Activated CD4-positive, CD25-positive, alpha-beta regulatory T cell treated with anti-CD3 and anti-CD28 coated beads, Interleukin-2, amount 50 U/mL, for 24 hours (primary cell): ENCODE results near the gene IP6K2.

ENCODE experiments used
- ATAC-seq, 2 donors: fragments of 150-1000 bp; cut with Tn5 transposase; one replicate each; pipeline ENCODE4 v1.10.0; 2021; ENCODE audit warnings: mild to moderate bottlenecking in 1 of 2, moderate library complexity in 1 of 2

Gene IP6K2

DNA sequence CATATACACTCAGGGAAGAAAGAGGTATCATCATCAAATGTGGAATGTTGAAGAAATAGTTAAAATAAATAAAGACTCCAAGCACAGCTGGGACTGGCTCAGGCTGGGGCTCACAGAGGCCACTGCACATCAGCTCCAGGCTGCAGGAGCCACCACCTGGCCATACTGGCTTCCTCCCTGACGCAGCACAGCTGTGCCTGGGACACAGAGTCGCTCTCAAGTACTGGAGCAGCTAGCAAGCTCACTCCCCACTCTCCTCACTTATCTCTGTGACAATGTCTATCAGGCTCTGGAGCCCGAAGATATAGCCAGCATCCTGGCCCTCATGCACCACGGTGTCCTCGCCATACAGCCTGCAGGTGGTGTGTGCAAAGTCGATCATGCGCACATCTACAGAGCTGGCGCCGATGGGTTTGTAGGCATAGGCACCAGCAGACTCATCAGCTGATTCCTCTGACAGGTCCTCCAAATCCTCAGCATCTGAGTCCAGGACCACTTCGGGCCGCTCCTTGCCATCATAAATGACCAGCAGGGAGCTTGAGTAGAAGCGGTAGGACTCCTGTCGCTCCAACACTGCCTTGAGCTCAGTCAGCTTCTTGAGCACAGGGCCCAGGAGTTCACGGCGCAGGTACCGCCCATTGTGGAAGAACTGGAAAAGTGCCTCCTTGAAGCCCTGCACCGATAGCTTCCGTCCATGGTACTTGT is 28.8 kb downstream of the IP6K2 start:
- ATAC-seq, result no peak

DNA sequence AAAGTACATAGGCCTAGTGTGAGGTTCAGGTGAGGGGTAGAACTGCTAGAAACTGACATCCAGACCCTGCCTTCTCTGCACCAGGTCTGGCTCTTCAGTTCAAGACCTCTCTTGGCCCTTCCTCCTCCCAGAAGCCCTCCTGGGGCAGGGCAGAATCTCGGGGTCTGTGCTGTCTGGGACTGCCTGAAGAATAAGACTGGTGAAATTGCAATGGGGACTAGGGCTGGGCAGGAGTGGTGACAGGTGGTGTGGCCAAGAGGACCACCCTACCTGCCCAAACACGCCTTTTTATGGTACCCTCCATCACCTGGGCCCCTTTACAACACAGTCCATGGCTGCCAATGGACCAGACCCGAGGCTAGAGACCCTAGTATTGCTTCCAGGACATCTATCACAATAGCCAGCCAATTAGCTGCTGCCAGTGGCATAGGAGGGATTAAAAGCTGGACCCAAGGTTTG is 29.8 kb downstream of the IP6K2 start:
- ATAC-seq, result no peak

DNA sequence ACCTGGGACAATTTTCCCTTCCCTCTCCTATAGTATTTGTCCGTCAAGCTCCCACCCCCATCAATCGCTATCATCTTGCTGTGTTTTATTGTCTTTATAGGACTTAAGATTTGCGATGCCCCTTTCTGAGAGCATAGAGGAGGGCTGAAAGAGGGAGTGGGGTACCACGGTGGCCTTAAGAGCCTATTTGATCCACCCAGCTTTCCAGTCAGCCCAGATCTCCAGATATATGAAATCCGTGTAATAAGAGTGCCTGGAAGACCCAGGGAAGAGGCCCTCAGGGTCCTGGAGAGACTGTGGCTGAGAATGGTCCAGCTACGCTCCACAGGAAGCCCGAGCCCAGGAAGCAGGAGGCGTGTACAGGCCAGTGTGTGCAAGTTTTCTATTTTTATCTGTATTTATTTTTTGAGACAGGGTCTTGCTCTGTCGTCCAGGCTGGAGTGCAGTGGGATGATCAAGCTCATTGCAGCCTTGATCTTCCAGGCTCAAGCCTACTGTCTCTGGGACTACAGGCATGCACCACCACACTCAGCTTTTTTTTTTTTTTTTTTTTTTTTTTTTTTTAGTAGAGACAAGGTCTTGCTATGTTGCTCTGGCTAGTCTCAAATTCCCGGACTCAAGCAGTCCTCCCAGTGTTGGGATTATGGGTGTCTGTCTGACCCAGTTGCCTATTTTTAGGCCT is 30.3 kb downstream of the IP6K2 start:
- no peak for ATAC-seq

DNA sequence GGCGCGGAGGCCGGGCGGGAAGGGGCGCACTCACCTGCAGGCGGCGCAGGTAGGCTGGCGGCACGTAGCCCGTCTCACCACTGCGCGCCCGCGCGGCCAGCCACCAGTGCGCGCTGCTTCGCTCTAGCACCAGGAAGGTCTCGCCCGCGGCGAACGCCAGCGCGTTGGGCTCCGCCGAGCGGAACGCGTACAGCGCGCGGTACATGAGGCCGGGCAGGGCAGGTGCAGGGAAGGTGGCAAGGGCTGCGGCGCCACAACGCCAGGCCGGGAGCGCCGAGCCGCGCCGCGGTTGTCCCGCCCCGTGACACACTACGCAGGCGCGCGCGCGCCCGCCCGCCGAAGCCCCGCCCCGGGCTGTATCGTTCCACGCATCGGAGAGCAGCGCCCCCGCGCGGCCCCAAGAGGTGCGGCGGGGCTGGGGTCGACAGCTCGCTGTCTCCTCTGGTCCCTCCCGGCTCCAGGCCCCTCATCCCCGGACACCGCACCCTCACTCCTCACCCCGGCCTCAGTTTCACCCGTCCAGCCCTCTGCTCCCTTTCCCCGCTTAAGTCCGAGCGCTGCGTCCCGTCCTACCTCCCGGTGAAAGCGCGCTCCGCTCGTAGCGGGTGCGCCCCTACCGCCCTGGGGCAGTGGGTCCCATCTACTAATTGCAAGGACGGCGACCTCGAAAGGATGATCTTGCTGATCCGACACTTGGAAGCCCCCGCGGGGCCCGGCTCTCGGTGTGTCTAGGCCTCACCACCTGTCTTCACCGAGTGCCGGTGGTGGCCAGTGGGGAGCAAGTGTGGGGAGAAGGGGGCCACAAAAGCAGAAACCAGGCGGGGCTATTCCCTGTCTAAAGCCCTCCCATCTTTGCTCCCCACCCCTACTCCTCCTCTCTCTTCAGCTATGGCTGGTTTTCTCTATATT is 31.2 kb downstream of the IP6K2 start, which contains the start of gene NCKIPSD:
TSS of gene NCKIPSD (minus strand) at position 313 of the 909 bp plus-strand sequence. CDS start at position 205, 108 bp downstream.
- ATAC-seq, result peak; percentile 84 to 88

DNA sequence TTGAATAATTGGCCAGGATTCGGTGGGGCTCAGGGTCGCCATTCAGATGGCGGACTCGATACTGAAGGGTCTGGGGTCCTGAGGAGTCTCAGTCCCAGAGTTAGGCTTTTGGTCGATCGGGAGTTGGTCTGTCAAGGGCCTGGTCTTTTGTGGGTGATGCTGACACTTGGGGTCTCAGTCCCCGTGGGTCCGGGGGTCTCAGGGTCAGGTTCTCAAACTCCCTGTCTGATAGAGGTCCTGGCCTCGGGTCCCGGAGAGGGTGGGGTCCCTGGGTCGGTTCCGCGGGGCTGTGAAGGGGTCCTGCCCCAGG is 31.8 kb downstream of the IP6K2 start:
- ATAC-seq, result no peak

DNA sequence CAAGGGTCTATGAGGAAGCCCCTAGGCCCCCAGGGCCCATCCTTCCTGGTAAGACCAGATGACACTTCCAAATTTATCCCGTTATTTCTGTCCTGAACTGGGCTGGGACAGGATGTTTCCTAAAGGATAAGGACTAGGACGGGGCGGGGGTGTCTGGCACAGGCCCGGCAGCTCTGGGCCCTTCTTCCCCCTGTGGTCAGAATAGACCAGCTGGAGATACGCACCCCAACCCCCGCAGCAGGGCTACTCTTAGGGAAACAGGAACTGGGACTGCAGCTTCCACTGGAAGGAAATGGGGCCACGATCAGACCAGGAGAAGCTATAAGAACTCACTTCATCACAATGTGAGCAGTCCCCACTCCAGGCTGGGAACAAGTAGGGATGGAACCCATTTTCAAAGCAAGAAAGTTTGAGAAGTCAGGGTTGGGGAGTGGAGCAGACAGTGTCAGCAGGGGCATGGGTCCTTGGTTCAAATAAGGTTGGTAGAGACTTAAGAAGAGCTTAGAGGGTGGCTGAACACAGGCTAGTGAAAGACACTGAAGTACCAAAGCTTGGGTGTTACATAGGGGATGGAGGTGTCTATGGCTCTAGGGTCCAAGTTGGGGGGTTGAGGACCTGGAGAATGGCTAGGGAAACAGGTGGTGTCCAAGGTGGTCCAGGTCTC is 32.4 kb downstream of the IP6K2 start:
- no peak for ATAC-seq

DNA sequence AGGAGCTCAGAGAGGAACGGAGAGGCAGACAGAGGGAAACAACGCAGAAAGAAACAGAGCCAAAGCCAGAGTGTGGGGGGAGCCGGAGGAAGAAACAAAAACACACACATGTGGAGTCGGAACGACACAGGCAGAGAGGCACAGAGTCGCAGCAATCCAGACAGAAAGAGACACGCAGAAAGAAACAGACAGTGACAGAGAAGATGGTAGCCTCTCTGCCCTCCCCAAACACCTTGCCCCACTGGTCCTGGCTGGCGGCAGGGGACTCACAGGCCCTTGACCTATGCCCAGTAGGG is 33.0 kb downstream of the IP6K2 start:
- no peak for ATAC-seq

DNA sequence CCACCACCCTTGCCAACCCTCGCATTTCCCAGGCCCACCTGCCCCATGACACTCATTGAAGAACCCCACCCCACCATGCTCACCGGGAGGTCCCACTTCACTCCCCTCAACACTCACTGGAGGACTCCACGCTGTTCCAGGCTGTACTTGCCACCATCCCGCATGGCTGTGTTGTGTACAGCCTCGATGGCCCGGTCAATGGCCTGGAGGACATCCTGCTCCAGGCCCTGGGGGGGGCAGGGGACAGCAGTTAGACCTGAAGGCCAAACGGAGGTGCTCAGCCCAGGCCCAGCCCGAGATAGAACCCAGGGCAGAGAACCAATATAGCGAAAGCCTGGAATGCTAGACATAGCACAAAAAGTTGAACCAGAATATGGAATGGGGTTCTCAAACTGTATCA is 34.2 kb downstream of the IP6K2 start:
- ATAC-seq, result no peak

DNA sequence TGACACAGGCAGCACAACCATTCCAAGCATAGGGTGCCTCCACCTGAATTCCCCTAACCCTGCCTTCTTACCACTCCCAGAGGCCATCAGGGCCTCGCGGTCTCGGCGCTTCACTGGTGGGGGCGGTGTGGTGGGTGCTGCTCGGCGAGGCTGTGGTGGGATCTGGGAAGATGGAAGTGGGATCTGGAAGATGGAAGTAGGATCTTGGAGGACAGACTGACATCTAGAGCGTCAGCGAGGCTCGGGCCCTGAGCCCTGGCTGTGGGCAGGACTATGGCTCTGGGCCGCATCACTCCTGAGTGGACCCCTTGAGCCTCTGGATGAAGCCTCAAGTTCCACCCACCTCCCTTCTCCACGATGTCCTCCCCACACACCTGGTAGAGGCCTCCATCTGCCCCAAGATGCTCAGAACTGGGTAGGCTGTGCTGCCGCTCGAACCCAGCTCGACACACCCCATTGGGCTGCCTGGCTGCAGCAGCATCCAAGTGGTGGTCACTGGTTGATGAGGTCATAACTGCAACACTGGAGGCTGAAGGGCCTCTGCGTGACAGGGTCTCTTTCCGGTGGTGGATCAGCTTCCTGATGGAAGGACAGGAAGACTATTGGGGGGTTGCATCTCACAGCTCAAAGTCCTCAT is 34.9 kb downstream of the IP6K2 start:
- ATAC-seq, result no peak

DNA sequence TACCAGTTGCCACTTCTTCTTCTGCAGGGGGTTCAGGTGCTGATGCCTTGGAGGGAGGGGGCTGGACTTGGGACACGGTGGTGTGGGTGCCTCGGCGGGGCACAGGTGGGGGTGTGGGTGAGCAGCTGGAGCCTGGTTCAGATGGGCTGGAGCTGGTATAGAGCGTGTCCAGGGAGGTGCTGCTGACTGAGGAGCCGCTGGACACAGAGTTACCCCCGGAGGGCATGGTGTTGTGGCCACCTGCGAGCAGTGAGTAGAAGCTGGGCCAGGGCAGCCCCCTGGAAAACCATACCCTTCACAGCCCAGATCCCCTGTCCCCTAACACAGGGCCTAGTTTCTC is 35.5 kb downstream of the IP6K2 start:
- no peak for ATAC-seq

DNA sequence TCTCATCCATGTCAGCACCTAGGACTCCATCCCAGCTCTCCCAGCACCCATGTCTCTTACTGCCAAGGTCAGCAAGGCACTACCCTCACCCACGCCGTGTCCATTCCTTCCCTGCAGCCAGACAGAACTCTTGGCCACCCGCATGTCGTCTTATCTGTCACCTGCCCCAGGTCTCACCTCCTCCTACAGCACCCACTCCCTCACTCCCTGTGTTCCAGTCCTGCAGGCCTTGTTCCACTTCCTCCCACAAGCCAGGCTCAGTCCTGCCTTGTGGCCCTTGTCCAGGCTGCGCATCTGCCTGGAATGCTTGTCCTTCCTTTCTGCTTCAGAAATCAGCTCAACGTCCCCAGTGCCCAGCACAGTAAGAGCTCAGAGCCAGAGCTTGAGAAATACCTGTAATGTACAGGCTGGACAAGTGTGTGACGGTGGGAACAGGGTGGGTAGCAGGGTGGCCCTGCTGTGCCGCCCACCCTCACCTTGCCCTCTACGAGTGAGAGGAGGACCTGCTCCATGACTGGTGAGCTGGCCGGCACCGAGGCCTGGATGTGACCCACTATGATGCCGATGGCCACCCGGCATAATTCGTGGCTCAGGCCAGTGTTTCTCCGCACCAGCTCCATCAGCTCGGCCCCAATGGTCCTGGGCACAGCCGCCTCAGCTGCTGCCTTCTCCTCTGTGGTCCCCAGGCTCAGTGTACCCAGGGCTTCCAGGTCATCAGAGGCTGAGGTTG is 36.0 kb downstream of the IP6K2 start:
- ATAC-seq, result no peak

DNA sequence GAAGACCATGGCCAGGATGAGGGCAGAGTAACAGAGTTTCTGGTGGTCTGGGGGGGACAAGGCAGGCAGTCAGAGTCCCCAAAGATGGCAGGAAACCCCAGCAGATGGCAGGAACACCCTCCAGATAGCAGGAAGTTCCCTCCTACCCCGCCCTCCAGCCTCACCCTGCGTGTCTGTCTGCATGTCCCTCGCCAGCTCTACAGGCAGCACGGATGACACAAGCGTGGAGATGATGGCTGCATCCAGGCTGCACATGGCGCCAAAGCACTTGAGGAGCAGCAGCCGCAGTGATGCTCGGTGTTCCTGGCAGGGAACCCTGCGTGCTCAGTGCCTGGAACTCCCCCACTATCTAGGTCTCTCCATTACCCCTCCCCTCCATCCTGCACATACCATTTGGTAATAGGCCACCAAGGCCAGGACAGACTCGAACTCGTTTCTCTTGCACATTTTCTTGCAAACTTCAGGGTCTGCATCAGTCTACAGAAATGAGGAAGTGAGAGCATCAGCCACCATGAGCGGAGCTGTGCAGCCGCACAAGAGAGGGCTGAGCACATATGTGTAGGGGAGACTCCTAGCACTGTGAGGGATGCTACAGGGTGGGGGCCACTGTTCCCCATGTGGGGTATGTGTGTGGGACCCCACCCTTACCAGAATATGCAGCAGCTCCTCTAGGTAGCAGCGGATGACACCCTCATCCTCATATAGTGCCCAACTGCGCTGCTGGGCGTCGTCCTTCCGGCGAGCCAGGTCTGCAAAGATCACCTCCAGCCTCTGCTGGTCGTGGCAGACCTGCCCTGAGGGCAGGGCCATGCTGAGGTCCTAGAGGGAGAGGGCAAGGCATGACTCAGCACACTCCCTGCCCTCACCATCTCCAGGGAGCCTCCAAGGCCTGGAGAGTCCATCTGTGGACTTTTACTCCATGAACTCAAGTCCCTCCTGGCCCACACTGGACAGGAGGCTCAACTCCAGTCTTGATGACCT is 37.3 kb downstream of the IP6K2 start:
- no peak for ATAC-seq

DNA sequence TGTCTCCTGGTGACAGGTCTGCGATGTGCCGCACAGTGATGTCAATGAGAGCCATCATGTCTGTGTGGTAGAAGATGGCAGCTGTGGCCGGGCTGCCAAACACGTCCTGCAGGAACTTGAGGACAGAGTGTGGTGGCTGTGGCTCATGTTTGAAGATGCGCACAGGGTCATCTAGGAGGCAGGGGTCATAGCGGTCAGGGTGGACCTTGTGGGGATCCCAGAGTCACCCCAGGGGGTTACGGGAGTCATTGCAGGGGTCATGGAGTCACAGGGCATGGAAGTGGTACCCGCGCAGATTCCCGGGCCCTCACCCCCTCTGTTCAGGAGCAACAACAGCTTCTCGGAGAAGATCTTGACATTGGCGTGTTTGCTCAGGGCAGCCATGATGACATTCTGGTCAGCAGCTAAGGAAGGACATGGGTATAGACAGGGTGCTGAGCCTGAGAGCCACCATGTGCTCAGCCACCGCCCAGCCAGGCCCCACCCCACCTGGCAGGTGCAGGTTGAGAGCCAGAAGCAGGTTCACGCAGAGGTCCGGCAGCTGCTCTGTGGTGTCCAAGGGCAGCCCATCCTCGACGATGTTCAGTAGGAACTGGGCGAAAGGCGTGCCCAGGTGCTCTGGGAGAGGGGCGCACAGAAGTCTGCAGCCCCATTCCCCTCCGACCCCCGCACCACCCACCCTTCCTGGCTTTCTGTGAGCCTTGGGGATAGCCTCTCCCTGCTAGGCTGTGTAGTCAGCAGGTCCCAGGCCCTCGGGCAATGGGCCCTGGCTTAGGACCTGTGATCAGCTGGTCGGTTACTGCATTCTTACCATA is 38.2 kb downstream of the IP6K2 start:
- ATAC-seq, result no peak

DNA sequence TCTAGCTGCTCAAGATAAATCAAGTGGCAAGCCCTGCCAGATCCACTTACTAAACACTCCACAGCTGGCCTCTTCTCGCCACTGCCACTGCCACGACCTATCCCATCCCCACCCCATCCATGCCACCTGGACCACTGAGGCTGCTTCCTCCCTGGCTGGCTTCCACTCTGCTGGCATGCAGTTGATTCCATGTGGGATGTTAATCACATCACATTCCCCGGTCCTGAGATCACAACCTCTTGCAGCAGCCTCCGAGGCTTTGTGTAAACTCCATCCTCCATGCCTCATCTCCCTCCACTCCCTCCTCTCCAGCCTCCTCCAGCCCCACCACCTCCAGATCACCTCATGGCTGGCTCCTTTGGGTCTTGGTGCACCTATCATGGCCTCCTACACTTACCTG is 39.0 kb downstream of the IP6K2 start:
- no peak for ATAC-seq

DNA sequence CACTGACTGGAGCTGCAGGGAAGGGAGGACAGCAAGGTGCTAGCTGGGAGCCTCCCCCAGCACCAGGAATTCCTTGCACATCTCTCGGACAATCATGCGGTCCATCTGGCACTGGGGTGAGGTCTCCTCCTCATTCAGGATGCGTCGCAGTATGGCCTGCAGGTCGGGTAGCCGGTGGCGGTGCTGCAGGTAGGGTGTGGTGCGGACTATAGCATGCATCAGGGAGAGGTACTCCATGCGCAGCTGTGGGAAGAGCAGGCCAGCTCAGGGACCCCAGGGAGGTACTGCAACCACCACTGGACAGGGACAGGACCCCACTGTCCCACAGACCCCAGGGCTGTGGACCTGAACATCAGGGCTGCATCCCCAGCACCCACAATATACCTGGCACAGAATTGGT is 42.5 kb downstream of the IP6K2 start:
- no peak for ATAC-seq

DNA sequence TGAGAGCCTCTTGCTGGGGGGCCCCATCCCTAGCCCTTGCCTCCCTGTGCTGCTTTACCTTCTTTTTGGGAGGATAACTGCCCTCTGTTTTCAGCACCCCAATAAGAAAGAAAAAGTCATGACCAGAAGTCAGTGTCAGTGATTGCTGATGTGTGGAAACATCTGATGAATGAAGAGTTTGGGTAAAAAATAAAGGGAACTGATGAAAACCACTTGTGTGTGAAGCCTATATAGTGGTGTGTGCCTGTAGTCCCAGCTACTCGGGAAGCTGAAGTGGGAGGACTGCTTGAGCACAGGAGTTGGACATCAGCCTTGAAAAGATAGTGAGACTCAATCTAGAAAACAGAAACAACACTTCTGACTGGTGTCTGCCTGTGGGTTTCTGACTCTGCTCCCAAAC is 44.5 kb downstream of the IP6K2 start:
- ATAC-seq, result no peak

DNA sequence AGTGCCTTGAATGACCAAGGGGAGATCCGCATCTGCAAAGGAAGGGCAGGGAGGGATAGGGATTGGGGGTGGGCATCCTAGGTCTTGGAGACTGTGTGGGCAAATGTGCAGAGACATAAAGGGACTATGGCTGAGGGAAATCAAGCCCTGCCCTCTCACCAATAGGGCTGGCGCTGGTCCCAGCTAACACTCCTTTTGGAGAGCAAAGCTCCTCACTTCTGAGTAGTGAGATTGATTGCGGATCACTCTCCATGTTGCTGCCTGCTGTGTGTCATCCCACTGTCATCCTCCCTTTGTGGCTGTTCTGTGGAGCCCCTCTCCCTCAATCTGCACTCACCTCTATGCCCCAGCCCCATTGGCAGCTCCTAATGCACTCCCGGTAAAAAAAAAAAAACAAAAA is 52.1 kb downstream of the IP6K2 start:
- no peak for ATAC-seq

DNA sequence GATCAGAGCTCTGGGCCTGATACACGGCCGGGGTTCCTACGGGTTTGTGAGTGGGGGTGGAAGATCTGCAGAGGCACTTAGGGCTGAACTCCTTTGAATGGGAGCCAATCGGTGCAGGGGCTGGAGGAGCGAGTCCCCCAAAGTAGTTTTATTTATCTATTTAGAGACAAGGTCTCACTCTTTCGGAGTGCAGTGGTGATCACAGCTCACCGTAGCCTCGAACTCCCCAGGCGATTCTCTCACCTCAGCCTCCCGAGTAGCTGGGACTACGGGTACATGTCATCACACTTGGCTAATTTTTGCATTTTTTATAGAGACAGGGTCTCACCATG is 52.7 kb downstream of the IP6K2 start:
- ATAC-seq, result no peak

DNA sequence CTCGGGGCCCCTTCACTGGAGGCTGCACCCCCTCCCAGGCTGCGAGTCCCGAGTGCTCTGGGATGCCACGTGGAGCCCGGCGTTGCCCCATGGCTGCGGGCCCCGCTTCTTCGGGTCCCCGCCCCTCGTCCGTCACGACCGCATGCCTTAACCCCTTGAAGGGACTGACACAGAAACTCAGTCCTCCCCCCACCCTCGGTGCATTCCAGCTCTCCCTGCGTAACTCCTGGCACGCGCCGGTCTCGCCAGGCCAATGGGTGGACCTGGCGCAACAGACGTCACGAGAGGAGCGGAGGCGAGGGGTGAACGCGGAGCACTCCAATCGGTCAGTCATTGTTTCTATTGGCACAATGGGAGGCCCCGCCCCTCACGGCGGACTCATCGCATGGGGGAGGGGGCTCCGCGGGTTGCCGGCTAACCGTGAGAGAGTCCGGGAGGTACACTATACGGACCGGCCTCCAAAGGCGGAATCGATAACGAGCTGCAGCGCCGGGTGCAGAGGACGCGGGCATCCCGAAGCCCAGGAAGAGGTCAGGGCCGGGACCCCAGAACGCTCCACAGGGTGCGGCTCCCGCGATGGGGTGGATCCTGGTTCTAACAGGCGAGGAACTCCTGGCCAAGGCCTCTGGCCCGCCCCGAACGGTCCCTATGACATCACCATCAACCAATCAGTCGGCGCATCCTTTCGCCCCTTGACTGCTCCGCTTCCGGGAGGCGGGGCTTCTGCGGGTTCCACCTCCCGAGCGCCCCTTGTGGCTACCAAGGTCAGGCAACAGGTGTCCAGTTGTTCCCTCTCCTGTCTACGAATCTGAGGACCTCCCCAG is 53.3 kb downstream of the IP6K2 start:
- peak; percentile 91 to 92 for ATAC-seq
